HepG2 (cell line): ENCODE measurements around the gene BCKDHA. TPM values are rescaled to one million over a fixed set of nuclear protein-coding genes. Genes with fewer than 3 reads are reported as not detected.
A peak's percentile ranks its signal among the peaks of the same experiment; 100 is the strongest.

ENCODE experiments used
- ATAC-seq: fragments of 200-7000 bp; cut with Tn5 transposase; 3 replicates; pipeline ENCODE4 v1.9.1; 2020; ENCODE audit warnings: mild to moderate bottlenecking, moderate library complexity
- BruUV-seq: library from RNA; stranded (reverse); fragments of 400-500 nt; replicated peaks from 2 replicates; lab custom pipeline; 2021; lab: Mats Ljungman, UMichigan
- CTCF ChIA-PET: fragments of 300-600 bp; formaldehyde crosslinking; extraction: SDS; loops from one replicate; lab custom pipeline; 2021; ENCODE audit warnings: low total read pairs, inconsistent platforms, low intra/inter-chr PET ratio; lab: Yijun Ruan, JAX
- POLR2A ChIA-PET: fragments of 350-600 bp; sonication (Branson Sonifier 250); formaldehyde crosslinking; loops from one replicate; lab custom pipeline; 2020; ENCODE audit warnings: antibody characterized with exemption, inconsistent platforms; lab: Yijun Ruan, JAX
- DNase-seq: peaks from one replicate; pipeline ENCODE4 v3.0.0-alpha.2; 2015; ENCODE audit warnings: low spot score
- FAIRE-seq: peaks from 3 replicates; lab custom pipeline; 2011; peaks lifted over from hg19 to GRCh38; lab: Jason Lieb, UNC
- H2AFZ ChIP-seq: one replicate; pipeline ENCODE4 v1.6.1; 2011; ENCODE audit warnings: low read length, inconsistent platforms
- H3K27ac ChIP-seq: fragments of 300-600 bp; 3 replicates; pipeline ENCODE4 v1.8.0; 2011; ENCODE audit warnings: mixed run types, mild to moderate bottlenecking, mixed read lengths, low read length, inconsistent platforms; ENCODE audit not compliant: insufficient read depth; ENCODE audit errors: extremely low read length
- H3K27me3 ChIP-seq, 2 experiments: fragments of 200-600 bp in 1 of 2; 2 replicates in 1 of 2; 3 replicates in 1 of 2; pipeline versions ENCODE4 v1.6.0 to v1.8.0; 2011; ENCODE audit warnings: low read length in 2 of 2, mild to moderate bottlenecking in 2 of 2, moderate library complexity in 2 of 2, inconsistent platforms in 1 of 2; ENCODE audit not compliant: insufficient read depth in 2 of 2, control insufficient read depth in 1 of 2
- H3K36me3 ChIP-seq, 2 experiments: fragments of 200-600 bp in 1 of 2; replicated peaks in 1 of 2; 2 replicates in 1 of 2; 3 replicates in 1 of 2; pipeline versions ENCODE4 v1.5.1 to v1.8.0; 2011; ENCODE audit warnings: low read length in 2 of 2, inconsistent platforms in 1 of 2; ENCODE audit not compliant: insufficient read depth in 2 of 2, control insufficient read depth in 1 of 2
- H3K4me1 ChIP-seq: 2 replicates; pipeline ENCODE4 v1.5.1; 2012; ENCODE audit warnings: low read length, inconsistent platforms; ENCODE audit not compliant: insufficient read depth
- H3K4me2 ChIP-seq: 2 replicates; pipeline ENCODE4 v1.6.0; 2011; ENCODE audit warnings: low read depth, low read length, inconsistent platforms
- H3K4me3 ChIP-seq, 3 experiments: fragments of 200-600 bp in 1 of 3; sonication (generic), shearing (Covaris generic) in 1 of 3; replicated peaks in 1 of 3; 2 replicates each; pipeline ENCODE4 v1.5.1; 2011 to 2016; ENCODE audit warnings: low read length in 3 of 3, inconsistent platforms in 2 of 3, low read depth in 2 of 3, mild to moderate bottlenecking in 2 of 3, control low read depth in 1 of 3, mixed read lengths in 1 of 3; ENCODE audit not compliant: insufficient read depth in 1 of 3
- H3K79me2 ChIP-seq: one replicate; pipeline ENCODE4 v1.6.1; 2011; ENCODE audit warnings: low read length, inconsistent platforms; ENCODE audit not compliant: insufficient read depth
- H3K9ac ChIP-seq: 2 replicates; pipeline ENCODE4 v1.6.0; 2011; ENCODE audit warnings: mild to moderate bottlenecking, low read depth, low read length, inconsistent platforms; ENCODE audit not compliant: insufficient read depth
- H3K9me3 ChIP-seq: 2 replicates; pipeline ENCODE4 v1.5.1; 2012; ENCODE audit warnings: mild to moderate bottlenecking, low read length
- H4K20me1 ChIP-seq: 2 replicates; pipeline ENCODE4 v1.6.0; 2011; ENCODE audit warnings: inconsistent platforms, mild to moderate bottlenecking, low read length, moderate library complexity; ENCODE audit not compliant: insufficient read depth
- CENPBD1 ChIP-seq: sonication (generic); formaldehyde crosslinking; IDR thresholded peaks from 2 replicates; pipeline ENCODE4 v1.8.0; 2022; ENCODE audit warnings: missing genetic modification reagents, low read depth, mild to moderate bottlenecking, borderline replicate concordance
- EEA1 ChIP-seq: sonication (generic); formaldehyde crosslinking; IDR thresholded peaks from 2 replicates; pipeline ENCODE4 v1.5.1; 2020; ENCODE audit warnings: mild to moderate bottlenecking, missing genetic modification reagents, borderline replicate concordance
- ISL2 ChIP-seq: sonication (generic); formaldehyde crosslinking; IDR thresholded peaks from 2 replicates; pipeline ENCODE4 v1.5.0; 2020; ENCODE audit warnings: missing genetic modification reagents
- KDM1A ChIP-seq: IDR thresholded peaks from 2 replicates; pipeline ENCODE4 v1.6.1; 2016; ENCODE audit warnings: missing compliant biosample characterization
- KDM2A ChIP-seq: sonication (generic); formaldehyde crosslinking; IDR thresholded peaks from 2 replicates; pipeline ENCODE4 v1.4.0; 2020; ENCODE audit warnings: low read depth, missing genetic modification reagents, borderline replicate concordance
- KLF9 ChIP-seq: IDR thresholded peaks from 2 replicates; pipeline ENCODE4 v1.6.1; 2016; ENCODE audit warnings: low read depth
- MBD4 ChIP-seq: IDR thresholded peaks from 2 replicates; pipeline ENCODE4 v1.6.1; 2012; ENCODE audit warnings: low read length, inconsistent platforms, borderline replicate concordance
- MYPOP ChIP-seq: sonication (generic); formaldehyde crosslinking; IDR thresholded peaks from 2 replicates; pipeline ENCODE4 v1.8.1; 2023; ENCODE audit warnings: mild to moderate bottlenecking, moderate library complexity, missing genetic modification reagents
- REXO4 ChIP-seq: sonication (generic); formaldehyde crosslinking; IDR thresholded peaks from 2 replicates; pipeline ENCODE4 v1.8.0; 2022; ENCODE audit warnings: missing genetic modification reagents, mild to moderate bottlenecking, borderline replicate concordance
- SATB2 ChIP-seq: sonication (generic); formaldehyde crosslinking; IDR thresholded peaks from 2 replicates; pipeline ENCODE4 v1.5.0; 2020; ENCODE audit warnings: missing genetic modification reagents
- THRA ChIP-seq: sonication (generic); formaldehyde crosslinking; IDR thresholded peaks from 2 replicates; pipeline ENCODE4 v1.4.0; 2020; ENCODE audit warnings: missing genetic modification reagents, borderline replicate concordance
- ZBTB21 ChIP-seq: sonication (generic); formaldehyde crosslinking; IDR thresholded peaks from 2 replicates; pipeline ENCODE4 v1.4.0; 2020; ENCODE audit warnings: missing genetic modification reagents
- ZFP82 ChIP-seq: sonication (generic); formaldehyde crosslinking; IDR thresholded peaks from 2 replicates; pipeline ENCODE4 v1.5.1; 2020; ENCODE audit warnings: mild to moderate bottlenecking, missing genetic modification reagents, borderline replicate concordance
- ZNF24 ChIP-seq: fragments of 450-650 bp; IDR thresholded peaks from 2 replicates; pipeline ENCODE4 v1.6.1; 2017; ENCODE audit warnings: antibody characterized with exemption, mild to moderate bottlenecking
- ZNF281 ChIP-seq: sonication (generic); formaldehyde crosslinking; IDR thresholded peaks from 2 replicates; pipeline ENCODE4 v1.4.0; 2020; ENCODE audit warnings: missing genetic modification reagents, borderline replicate concordance
- ZSCAN21 ChIP-seq: sonication (generic); formaldehyde crosslinking; IDR thresholded peaks from 2 replicates; pipeline ENCODE4 v1.8.0; 2022; ENCODE audit warnings: mild to moderate bottlenecking, missing genetic modification reagents, moderate library complexity, borderline replicate concordance
- WGBS: methylation state at CpG from one replicate; pipeline ENCODE4 v1.1.6; 2017; ENCODE audit warnings: low lambda C conversion rate; 5-methylcytosine and 5-hydroxymethylcytosine counted together
- in situ Hi-C: cut with HindIII; loops from 2 replicates; pipeline ENCODE4 v1.10.0; 2017; ENCODE audit warnings: low pct_unique_long_range_greater_than_20kb; ENCODE audit not compliant: extremely low pct_ligation_motif_present
- intact Hi-C: fragments of 100-400 bp; cut with micrococcal nuclease; formaldehyde crosslinking; loops from one replicate; pipeline ENCODE4 v1.10.0; 2022; ENCODE audit not compliant: unreplicated experiment
- polyA plus RNA-seq, 8 experiments: library from polyadenylated mRNA; depleted of rRNA in 3 of 8; stranded (reverse) in 7 of 8; unstranded in 1 of 8; fragments of >200 nt; fragmentation: Illumina TruSeq in 4 of 8; extraction: Trizol in 4 of 8; gene quantifications; 2 replicates each; pipeline versions ENCODE4 v1.2.1 to v1.2.3, GENCODE V29; 2011 to 2016; ENCODE audit warnings: low read depth in 4 of 8, missing spikeins in 1 of 8, mixed read lengths in 1 of 8; ENCODE audit not compliant: insufficient read depth in 1 of 8
- total RNA-seq, 5 experiments: library from RNA; depleted of rRNA; stranded (reverse); fragments of >200 nt; fragmentation: Illumina TruSeq; extraction: Trizol; gene quantifications; 2 replicates each; pipeline ENCODE4 v1.2.3, GENCODE V29; 2016; ENCODE audit warnings: low read depth in 1 of 5

BCKDHA gene
- total and polyA plus RNA-seq, 2 of the 13 experiments (the other 11 are each of a cell fraction or from before 2014, with no cell fraction given): 11.8 to 31.5 TPM

- 0 out of 2 replicates have a peak, but pooled peaks have one; percentile 7 for TF ChIP-seq MYPOP (CRISPR knock-in tag)
Measured at GRCh38 chr19:41364524-41365391, 32.9 kb upstream of the BCKDHA start (continued).

- intact Hi-C loops: no loop called here
- in situ Hi-C loops: no loop called here
- H3K4me2 ChIP-seq: no peak overlapping the region
- H3K27me3 ChIP-seq: no peaks in the 10 kb centered on the region; a peak in 2 of 5 replicates
- no peaks in the 10 kb centered on the region; a peak in 1 of 5 replicates for H3K36me3 ChIP-seq
- ATAC-seq: no peak
- peaks cover 19% of the 10 kb centered on the region for H3K79me2 ChIP-seq
- H3K4me1 ChIP-seq: peaks cover 50% of the 10 kb centered on the region
- TF ChIP-seq ZSCAN21 (no peak), MBD4 (no peak), THRA (CRISPR knock-in tag) (no peak), ZNF281 (CRISPR knock-in tag) (no peak), KDM1A (CRISPR knock-in tag) (no peak), CENPBD1 (CRISPR knock-in tag) (no peak), ZNF24 (no peak), KDM2A (no peak), REXO4 (CRISPR knock-in tag) (no peak), KLF9 (CRISPR knock-in tag) (no peak), ZFP82 (CRISPR knock-in tag) (no peak), ZBTB21 (CRISPR knock-in tag) (no peak), SATB2 (CRISPR knock-in tag) (no peak), ISL2 (no peak), EEA1 (CRISPR knock-in tag) (no peak)
- TF ChIP-seq, all 625 proteins: peak for 0
- Histone ChIP-seq H3K4me3 (no peak overlapping the region), H3K9me3 (no peaks in the 10 kb centered on the region), H3K9ac (no peak overlapping the region), H2AFZ (no peak overlapping the region), H3K27ac (no peak overlapping the region), H4K20me1 (no peaks in the 10 kb centered on the region)
- CTCF ChIA-PET: no interaction called here
- WGBS: 100% methylated on average over 1 of the region's 1 CpG
- POLR2A ChIA-PET: interaction anchor here (1.5 to 3.3 kb wide), 2 partner anchors 10 to 74 kb away, joined by 3 to 41 read pairs; partner anchors contain the start of gene DMAC2
- no peak for DNase-seq
- FAIRE-seq: no peak
- no TSS peak for BruUV-seq
Measured at GRCh38 chr19:41366089-41366488, 31.5 kb upstream of the BCKDHA start.
